Astrocyte of the cerebellum (primary cell): ENCODE results near the gene INTS1.

Experiments
- DNase-seq: peaks from one replicate; pipeline ENCODE4 v3.0.0-alpha.2; 2011; ENCODE audit warnings: low read depth
- H3K4me3 ChIP-seq: 2 replicates; pipeline ENCODE4 v1.5.1; 2011; ENCODE audit warnings: mild to moderate bottlenecking, low read depth, low read length, moderate library complexity
- CTCF ChIP-seq: IDR thresholded peaks from 2 replicates; pipeline ENCODE4 v1.5.1; 2012; ENCODE audit warnings: low read length, low read depth, moderate library complexity, mild to moderate bottlenecking; ENCODE audit errors: missing control alignments
- in situ Hi-C: cut with HindIII; loops from 2 replicates; pipeline ENCODE4 v1.10.0; 2017; ENCODE audit warnings: low sequenced_read_pairs

INTS1 gene

GRCh38 chr7:1512781-1513656 lies 8.8 kb upstream of the INTS1 start:
- no peak for DNase-seq
- H3K4me3 ChIP-seq: no peak overlapping the region
- TF ChIP-seq CTCF: no peak
- in situ Hi-C loops: no loop called here

GRCh38 chr7:1511444-1512422 lies 7.5 kb upstream of the INTS1 start:
- TF ChIP-seq CTCF: no peak
- H3K4me3 ChIP-seq: no peak overlapping the region
- in situ Hi-C loops: no loop called here
- no peak for DNase-seq

GRCh38 chr7:1510780-1511154 lies 6.6 kb upstream of the INTS1 start:
- no peak for DNase-seq
- H3K4me3 ChIP-seq: no peak overlapping the region
- TF ChIP-seq CTCF: no peak
- in situ Hi-C loops: no loop called here

- TF ChIP-seq CTCF: no peak
- DNase-seq: no peak
- in situ Hi-C loops: no loop called here
These were observed 5.0 kb upstream of the INTS1 start for GRCh38 chr7:1509226-1509625.

GRCh38 chr7:1508277-1508758 lies 4.1 kb upstream of the INTS1 start:
- TF ChIP-seq CTCF: no peak
- DNase-seq: no peak
- in situ Hi-C loops: no loop called here
- no peak overlapping the region for H3K4me3 ChIP-seq

More at GRCh38 chr7:1509226-1509625, 5.0 kb upstream of the INTS1 start:
- H3K4me3 ChIP-seq: no peak overlapping the region

GRCh38 chr7:1505731-1506550 lies 1.8 kb upstream of the INTS1 start:
- no peak for TF ChIP-seq CTCF
- no peak overlapping the region for H3K4me3 ChIP-seq
- DNase-seq: no peak
- in situ Hi-C loops: no loop called here
